ENCODE measurements around the gene SDR42E2. TPM values are rescaled to one million over a fixed set of nuclear protein-coding genes. Genes with fewer than 3 reads are reported as not detected.

SDR42E2 gene
- total RNA-seq, 2 donors from 2014 or later: not detected

- DNase-seq (no peak), ATAC-seq (no peak)
- intact Hi-C loops (cut with DNase I): no loop called here
Observed at GRCh38 chr16:22222998-22223397, 60.7 kb downstream of the SDR42E2 start.

- intact Hi-C loops (cut with DNase I): no loop called here
- no peak for DNase-seq
- ATAC-seq: no peak
Observed at GRCh38 chr16:22225060-22225459, 62.8 kb downstream of the SDR42E2 start.

DNA sequence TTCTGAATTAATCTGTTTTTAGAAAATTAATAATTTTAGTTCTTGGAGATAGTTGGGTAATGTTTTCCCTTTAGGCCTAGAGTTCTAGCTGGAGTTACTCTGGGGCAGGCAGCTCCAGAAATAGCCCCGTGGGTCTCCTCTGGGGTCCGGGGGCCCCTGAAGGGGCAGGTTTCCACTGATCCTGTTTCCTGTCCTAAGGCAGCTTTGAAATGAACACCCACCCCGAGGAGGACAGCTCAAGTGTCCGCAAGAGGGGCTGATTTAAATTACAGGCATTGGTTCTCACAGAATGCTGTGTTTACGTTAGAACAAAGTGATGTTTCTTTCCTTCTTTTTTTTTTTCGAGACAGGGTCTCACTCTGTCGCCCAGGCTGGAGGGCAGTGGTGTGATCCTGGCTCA is 67.6 kb downstream of the SDR42E2 start:
- intact Hi-C loops (cut with DNase I): no loop called here
- no peak for ATAC-seq
- DNase-seq: no peak

- ATAC-seq (peak; percentile 18 to 75), DNase-seq (no peak)
- intact Hi-C loops (cut with DNase I): no loop called here
Observed at GRCh38 chr16:22232277-22233036, 70.2 kb downstream of the SDR42E2 start.

DNA sequence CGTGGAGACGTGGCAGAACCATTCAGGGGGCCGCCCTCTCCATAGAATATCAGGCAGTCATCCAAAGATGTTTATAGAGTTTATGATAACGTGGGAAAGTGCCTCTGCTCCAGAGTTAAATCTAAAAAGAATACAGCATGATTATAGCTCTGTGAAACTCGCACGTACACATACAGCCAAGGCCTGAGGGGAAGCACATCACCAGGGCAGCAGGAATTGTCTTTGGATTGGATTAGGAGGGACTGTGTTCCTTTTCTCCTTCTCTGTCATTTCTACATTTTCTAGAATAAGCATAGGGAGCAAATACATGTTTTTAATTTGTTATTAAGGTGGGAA is 70.7 kb downstream of the SDR42E2 start:
- no peak for ATAC-seq
- intact Hi-C loops (cut with DNase I): no loop called here
- no peak for DNase-seq

DNA sequence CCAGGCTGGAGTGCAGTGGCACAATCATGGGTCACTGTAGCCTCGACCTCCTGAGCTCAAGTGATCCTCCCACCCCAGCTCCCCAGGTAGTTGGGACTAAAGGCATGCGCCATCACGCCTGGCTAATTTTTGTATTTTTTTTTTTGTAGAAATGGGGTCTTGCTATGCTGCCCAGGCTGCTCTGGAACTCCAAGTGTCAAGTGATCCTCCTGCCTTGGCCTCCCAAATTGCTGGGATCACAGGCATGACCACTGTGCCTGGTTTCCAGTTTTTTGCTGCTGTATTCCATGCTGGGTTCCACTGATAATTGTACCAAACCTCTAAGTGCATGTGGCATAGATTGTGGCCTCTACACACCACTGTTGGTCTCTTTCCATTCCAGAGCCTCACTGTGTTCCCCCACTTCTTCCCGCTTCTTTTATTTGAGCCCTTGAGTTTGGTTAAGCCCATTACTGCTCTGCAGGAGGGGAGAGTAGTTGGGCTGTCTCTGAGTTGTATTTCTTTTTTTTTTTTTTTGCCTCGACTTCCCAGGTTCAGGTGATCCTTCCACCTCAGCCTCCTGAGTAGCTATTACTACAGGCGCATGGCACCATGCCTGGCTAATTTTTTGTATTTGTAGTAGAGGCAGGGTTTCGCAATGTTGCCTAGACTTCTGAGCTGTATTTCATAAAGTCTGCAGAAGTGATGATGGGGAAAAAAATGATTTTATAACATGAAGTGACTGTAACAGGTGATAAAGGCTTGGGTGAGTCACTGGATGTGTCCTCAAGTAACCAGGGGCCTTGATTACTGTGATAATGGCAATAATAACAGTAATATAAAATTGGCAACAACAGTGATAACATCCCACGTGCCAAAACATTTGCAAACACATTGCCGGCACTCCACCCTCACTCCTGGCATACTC is 73.8 kb downstream of the SDR42E2 start:
- ATAC-seq: peak; percentile 16 to 79
- DNase-seq: no peak
- intact Hi-C loops (cut with DNase I): no loop called here

DNA sequence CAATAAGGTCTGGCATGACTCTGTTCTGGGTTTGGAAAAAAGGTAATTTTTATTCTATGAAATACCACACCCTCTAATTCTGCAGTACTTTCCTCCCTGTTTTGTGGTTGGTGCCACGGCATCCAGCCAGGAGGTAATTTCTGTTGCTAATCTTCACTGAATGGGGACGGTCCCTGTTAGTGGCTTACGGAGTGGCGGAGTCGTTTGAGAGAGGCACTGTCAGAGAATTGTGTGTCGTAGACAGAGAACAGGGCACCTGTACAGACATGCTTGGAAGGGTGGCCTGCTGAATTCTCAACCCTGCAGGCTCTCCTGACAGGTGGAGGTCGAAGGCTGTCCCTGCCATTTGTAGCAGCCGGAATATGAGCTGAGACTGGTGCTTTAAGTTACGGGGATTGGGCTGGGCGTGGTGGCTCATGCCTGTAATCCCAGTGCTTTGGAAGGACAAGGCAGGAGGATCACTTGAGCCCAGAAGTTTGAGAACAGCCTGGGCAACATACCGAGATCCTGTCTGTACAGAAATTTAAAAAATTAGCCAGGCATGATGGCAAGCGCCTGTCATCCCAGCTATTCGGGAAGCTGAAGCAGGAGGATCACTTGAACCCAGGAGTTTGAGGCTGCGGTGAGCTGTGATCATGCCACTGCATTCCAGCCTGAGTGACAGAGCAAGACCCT is 77.0 kb downstream of the SDR42E2 start:
- ATAC-seq (no peak), DNase-seq (no peak)
- intact Hi-C loops (cut with DNase I): no loop called here

DNA sequence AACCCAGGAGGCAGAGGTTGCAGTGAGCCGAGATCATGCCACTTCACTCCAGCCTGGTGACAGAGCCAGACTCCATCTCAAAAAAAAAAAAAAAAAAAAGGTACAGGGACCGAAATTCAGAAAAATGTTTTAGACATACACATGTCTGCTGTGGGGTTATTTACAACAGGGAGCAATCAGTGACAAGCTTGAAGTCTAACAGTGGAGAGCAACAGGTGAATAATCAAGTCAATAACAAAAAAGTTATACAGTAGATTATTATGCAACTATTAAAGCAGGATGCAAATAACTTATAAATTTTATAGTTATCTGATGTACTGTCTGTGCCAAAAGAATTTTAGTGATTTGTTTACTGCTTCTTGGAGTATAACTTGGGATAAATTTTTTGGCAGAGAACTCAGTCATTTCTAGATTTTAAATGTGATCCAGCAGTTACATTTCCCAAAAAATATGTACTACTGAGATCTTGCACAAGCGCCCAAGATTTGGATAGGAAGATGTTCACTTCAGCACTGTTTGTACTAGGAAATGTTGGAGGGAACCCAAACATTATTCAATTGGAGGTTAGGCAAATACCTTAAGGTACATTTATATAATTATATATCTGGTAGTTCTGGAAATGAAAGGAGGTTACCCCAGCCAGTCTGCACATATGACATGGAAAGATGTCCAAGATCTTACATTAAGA is 77.9 kb downstream of the SDR42E2 start:
- DNase-seq: no peak
- ATAC-seq: peak in 1 of 2 donors; percentile 32
- intact Hi-C loops (cut with DNase I): no loop called here

Other genes starting within 250 kb of the SDR42E2 start
- 100 to 1,000 TPM; 554 to 621 TPM for gene UQCRC2, start 209.1 kb upstream of the SDR42E2 start, total RNA-seq
- gene PDZD9, start 161.4 kb upstream of the SDR42E2 start, total RNA-seq: not detected
- gene MOSMO, start 154.4 kb upstream of the SDR42E2 start, total RNA-seq: 10 to 100 TPM; 10.3 to 12.7 TPM
- not detected for gene VWA3A, start 70.0 kb upstream of the SDR42E2 start, total RNA-seq
- gene EEF2K, start 43.8 kb downstream of the SDR42E2 start, total RNA-seq: 10 to 100 TPM; 32.0 to 34.0 TPM
- gene POLR3E, start 134.9 kb downstream of the SDR42E2 start, total RNA-seq: 10 to 100 TPM; 27.2 to 33.6 TPM
- gene CDR2, start 212.1 kb downstream of the SDR42E2 start, total RNA-seq: 10 to 100 TPM in 1 of 2 donors, 1 to 10 TPM in 1; 9.5 to 17.9 TPM

Measured in left cardiac atrium (tissue), 4 donors.